Measurements from ENCODE around the gene IFI27L1. TPM values are rescaled to one million over a fixed set of nuclear protein-coding genes. Genes with fewer than 3 reads are reported as not detected.

The IFI27L1 gene
- total RNA-seq, 1 experiment from 2014 or later: 14.7 TPM

DNA sequence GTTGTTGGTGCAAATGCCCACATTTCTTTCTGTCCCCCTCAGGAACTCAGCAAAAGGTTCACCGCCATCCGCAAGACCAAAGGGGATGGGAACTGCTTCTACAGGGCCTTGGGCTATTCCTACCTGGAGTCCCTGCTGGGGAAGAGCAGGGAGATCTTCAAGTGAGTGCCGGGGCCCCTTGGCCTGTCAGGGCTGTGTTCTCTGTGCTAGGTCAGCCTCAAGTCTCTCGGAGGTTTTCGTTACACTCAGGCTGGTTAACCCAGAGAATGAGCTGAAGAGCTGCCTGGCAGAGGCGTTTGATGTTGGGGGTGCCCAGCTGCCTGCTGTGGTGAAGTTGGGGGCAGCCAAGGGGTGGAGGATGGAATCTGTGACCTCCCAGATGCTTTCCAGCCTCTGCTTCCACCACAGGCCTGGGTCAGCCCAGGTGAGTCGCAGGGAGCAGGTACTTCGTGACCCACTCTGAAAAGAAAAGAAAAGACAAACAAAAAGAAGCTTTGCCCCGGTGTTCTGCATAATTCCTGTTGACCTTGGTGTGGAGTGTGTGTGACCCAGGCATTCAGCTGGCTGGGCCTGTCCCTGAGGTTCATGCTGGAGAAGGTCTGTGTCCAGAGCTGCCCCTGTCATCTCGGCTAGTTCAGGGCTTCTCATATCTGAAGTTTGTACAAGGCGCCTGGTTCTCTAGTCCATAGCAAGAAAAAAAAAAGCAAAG, 42.0 kb upstream of the IFI27L1 start:
- intact Hi-C loops (cut with micrococcal nuclease; ENCODE audit: unreplicated experiment): no loop called here
- Histone ChIP-seq H3K27me3 (replicated peaks; ENCODE audit: insufficient read depth, low read depth, low read length, poor library complexity) (no peaks in the 10 kb centered on the region), H3K36me3 (ENCODE audit: insufficient read depth, low read length, poor library complexity, severe bottlenecking) (no peaks in the 10 kb centered on the region), H3K4me3 (ENCODE audit: low read depth, low read length, poor library complexity, severe bottlenecking) (no peak overlapping the region), H3K4me1 (ENCODE audit: insufficient read depth, low read length, poor library complexity, severe bottlenecking) (no peaks in the 10 kb centered on the region), H3K27ac (ENCODE audit: low read depth, low read length, poor library complexity, severe bottlenecking) (no peak overlapping the region), H3K9me3 (ENCODE audit: low read depth, low read length, poor library complexity, severe bottlenecking) (no peaks in the 10 kb centered on the region)
- POLR2A ChIA-PET (ENCODE audit: low non-redundant PET): no interaction called here
- CTCF ChIA-PET: no interaction called here
- TF ChIP-seq EZH2 (IDR thresholded peaks at IDR 0.05; ENCODE audit: borderline replicate concordance, low read depth, low read length, poor library complexity, severe bottlenecking): no peak
- TF ChIP-seq, protein P1, sequence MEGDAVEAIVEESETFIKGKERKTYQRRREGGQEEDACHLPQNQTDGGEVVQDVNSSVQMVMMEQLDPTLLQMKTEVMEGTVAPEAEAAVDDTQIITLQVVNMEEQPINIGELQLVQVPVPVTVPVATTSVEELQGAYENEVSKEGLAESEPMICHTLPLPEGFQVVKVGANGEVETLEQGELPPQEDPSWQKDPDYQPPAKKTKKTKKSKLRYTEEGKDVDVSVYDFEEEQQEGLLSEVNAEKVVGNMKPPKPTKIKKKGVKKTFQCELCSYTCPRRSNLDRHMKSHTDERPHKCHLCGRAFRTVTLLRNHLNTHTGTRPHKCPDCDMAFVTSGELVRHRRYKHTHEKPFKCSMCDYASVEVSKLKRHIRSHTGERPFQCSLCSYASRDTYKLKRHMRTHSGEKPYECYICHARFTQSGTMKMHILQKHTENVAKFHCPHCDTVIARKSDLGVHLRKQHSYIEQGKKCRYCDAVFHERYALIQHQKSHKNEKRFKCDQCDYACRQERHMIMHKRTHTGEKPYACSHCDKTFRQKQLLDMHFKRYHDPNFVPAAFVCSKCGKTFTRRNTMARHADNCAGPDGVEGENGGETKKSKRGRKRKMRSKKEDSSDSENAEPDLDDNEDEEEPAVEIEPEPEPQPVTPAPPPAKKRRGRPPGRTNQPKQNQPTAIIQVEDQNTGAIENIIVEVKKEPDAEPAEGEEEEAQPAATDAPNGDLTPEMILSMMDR (conservative IDR thresholded peaks at IDR 0.05; ENCODE audit: low read depth, low read length): no peak
- no TSS peak for BruUV-seq (replicated peaks)
- DNase-seq (ENCODE audit: low spot score): no peak

DNA sequence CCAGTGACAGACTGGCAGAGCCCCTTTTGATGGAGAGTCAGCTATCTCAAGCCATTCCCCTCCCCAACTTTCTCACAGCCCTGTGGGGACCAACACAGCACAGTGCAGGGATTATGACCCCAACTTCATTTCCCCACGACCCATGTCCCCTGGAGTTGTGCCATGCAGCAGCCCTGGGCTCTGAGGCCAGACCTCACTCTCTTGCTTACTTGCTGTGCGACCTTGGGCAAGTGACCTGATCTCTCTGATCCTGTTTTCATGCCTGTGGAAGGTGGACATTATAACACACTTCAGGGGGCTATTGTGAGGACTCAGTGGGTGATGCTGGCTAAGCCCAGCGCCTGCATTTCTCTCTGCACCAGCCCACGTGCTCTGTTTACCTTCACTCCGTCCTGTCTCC, 40.9 kb upstream of the IFI27L1 start:
- no peaks in the 10 kb centered on the region for H3K36me3 ChIP-seq (ENCODE audit: insufficient read depth, low read length, poor library complexity, severe bottlenecking)
- H3K4me3 ChIP-seq (ENCODE audit: low read depth, low read length, poor library complexity, severe bottlenecking): no peak overlapping the region
- H3K27me3 ChIP-seq (replicated peaks; ENCODE audit: insufficient read depth, low read depth, low read length, poor library complexity): no peaks in the 10 kb centered on the region
- no peak for TF ChIP-seq EZH2 (IDR thresholded peaks at IDR 0.05; ENCODE audit: borderline replicate concordance, low read depth, low read length, poor library complexity, severe bottlenecking)
- TF ChIP-seq, protein P1 (conservative IDR thresholded peaks at IDR 0.05; ENCODE audit: low read depth, low read length): no peak
- no peak overlapping the region for H3K27ac ChIP-seq (ENCODE audit: low read depth, low read length, poor library complexity, severe bottlenecking)
- BruUV-seq (replicated peaks): no TSS peak
- H3K4me1 ChIP-seq (ENCODE audit: insufficient read depth, low read length, poor library complexity, severe bottlenecking): no peaks in the 10 kb centered on the region
- POLR2A ChIA-PET (ENCODE audit: low non-redundant PET): no interaction called here
- intact Hi-C loops (cut with micrococcal nuclease; ENCODE audit: unreplicated experiment): no loop called here
- DNase-seq (ENCODE audit: low spot score): no peak
- H3K9me3 ChIP-seq (ENCODE audit: low read depth, low read length, poor library complexity, severe bottlenecking): no peaks in the 10 kb centered on the region
- CTCF ChIA-PET: no interaction called here

DNA sequence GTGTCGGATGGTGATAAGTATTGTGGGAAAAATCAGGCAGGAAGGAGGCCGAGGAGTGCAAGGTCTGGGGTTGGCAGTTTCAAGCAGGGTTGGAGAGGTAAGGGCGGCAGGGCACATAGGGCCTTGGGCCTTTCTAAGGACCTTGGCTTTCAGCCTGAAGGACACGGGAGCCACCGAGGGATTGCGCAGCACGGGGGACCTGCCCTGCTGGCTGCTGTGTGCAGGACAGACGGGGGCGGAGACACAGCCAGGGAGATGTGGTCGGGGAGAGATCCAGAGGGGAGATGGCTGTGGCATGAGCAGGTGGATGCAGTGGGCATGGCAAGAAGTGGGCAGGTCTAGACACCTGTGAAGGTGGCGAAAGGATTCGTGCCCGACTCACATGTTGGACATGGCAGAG, 40.3 kb upstream of the IFI27L1 start:
- intact Hi-C loops (cut with micrococcal nuclease; ENCODE audit: unreplicated experiment): no loop called here
- Histone ChIP-seq H3K36me3 (ENCODE audit: insufficient read depth, low read length, poor library complexity, severe bottlenecking) (peaks cover 4% of the 10 kb centered on the region), H3K9me3 (ENCODE audit: low read depth, low read length, poor library complexity, severe bottlenecking) (no peaks in the 10 kb centered on the region), H3K27me3 (replicated peaks; ENCODE audit: insufficient read depth, low read depth, low read length, poor library complexity) (no peaks in the 10 kb centered on the region), H3K27ac (ENCODE audit: low read depth, low read length, poor library complexity, severe bottlenecking) (no peak overlapping the region), H3K4me3 (ENCODE audit: low read depth, low read length, poor library complexity, severe bottlenecking) (no peak overlapping the region), H3K4me1 (ENCODE audit: insufficient read depth, low read length, poor library complexity, severe bottlenecking) (no peaks in the 10 kb centered on the region)
- BruUV-seq (replicated peaks): no TSS peak
- TF ChIP-seq, protein P1 (conservative IDR thresholded peaks at IDR 0.05; ENCODE audit: low read depth, low read length): no peak
- no peak for TF ChIP-seq EZH2 (IDR thresholded peaks at IDR 0.05; ENCODE audit: borderline replicate concordance, low read depth, low read length, poor library complexity, severe bottlenecking)
- ChIA-PET CTCF (no interaction called here), POLR2A (ENCODE audit: low non-redundant PET) (no interaction called here)
- no peak for DNase-seq (ENCODE audit: low spot score)

Measured in A673 (cell line).